ENCODE data around the gene P3H1. TPM values are rescaled to one million over a fixed set of nuclear protein-coding genes. Genes with fewer than 3 reads are reported as not detected.

P3H1 gene
- polyA plus RNA-seq, 3 donors: 16.8 to 56.9 (median 16.9) TPM

- H3K36me3 ChIP-seq (replicated peaks in 1 of 2; ENCODE audit: control insufficient read depth in 1 of 2, insufficient read depth in 2 of 2, low read length in 2 of 2): peaks cover 18 to 42% of the 10 kb centered on the region in 2 donors
- Mint-ChIP-seq H3K9me3 (peaks cover 0 to 7% (median 1%) of the 10 kb centered on the region in 7 donors), H3K4me3 (no peak overlapping the region), H3K27me3 (ENCODE audit: low read depth in 3 of 3) (peaks cover 21 to 28% (median 25%) of the 10 kb centered on the region in 3 donors), H3K36me3 (peaks cover 53 to 54% of the 10 kb centered on the region in 2 donors), H3K4me1 (peaks cover 13% of the 10 kb centered on the region), H3K27ac (no peak overlapping the region)
- no peak for DNase-seq
- H3K27me3 ChIP-seq (ENCODE audit: control insufficient read depth in 2 of 2, insufficient read depth in 2 of 2, low read length in 2 of 2): peaks cover 4 to 24% of the 10 kb centered on the region in 2 donors
- H3K9ac ChIP-seq (ENCODE audit: insufficient read depth, low read length, poor library complexity, severe bottlenecking): no peak overlapping the region
- H3K4me1 ChIP-seq (ENCODE audit: control insufficient read depth in 1 of 2, insufficient read depth in 2 of 2, low read length in 2 of 2): peaks cover 7 to 11% of the 10 kb centered on the region in 2 donors
- no peak overlapping the region for H3K27ac ChIP-seq (ENCODE audit: low read depth in 1 of 2, low read length in 2 of 2)
- H2AFZ ChIP-seq (ENCODE audit: insufficient read depth, low read depth, low read length, poor library complexity, severe bottlenecking): no peak overlapping the region
- H3K4me2 ChIP-seq (replicated peaks; ENCODE audit: extremely low read depth, low read length, poor library complexity, severe bottlenecking): no peak overlapping the region
- no CpG with 5 or more reads among the region's 2 CpGs for WGBS (ENCODE audit: insufficient coverage)
- H3K79me2 ChIP-seq (ENCODE audit: insufficient read depth, low read length): no peaks in the 10 kb centered on the region
- no peak for TF ChIP-seq CTCF (IDR thresholded peaks at IDR 0.05)
- H4K20me1 ChIP-seq (ENCODE audit: insufficient read depth, low read length): no peaks in the 10 kb centered on the region
- intact Hi-C loops (cut with micrococcal nuclease): loop anchor here in 1 of 2 donors (5.0 kb wide), 1 partner anchor 129 kb away; no protein-coding TSS in a partner anchor
- H3K9me3 ChIP-seq (replicated peaks in 1 of 2; ENCODE audit: control insufficient read depth in 1 of 2, insufficient read depth in 1 of 2, low read length in 2 of 2): no peaks in the 10 kb centered on the region
- H3K4me3 ChIP-seq (replicated peaks in 1 of 3; ENCODE audit: low read depth in 2 of 3, low read length in 3 of 3): no peak overlapping the region
Measured at GRCh38 chr1:42783092-42783491, 16.3 kb upstream of the P3H1 start.

DNA sequence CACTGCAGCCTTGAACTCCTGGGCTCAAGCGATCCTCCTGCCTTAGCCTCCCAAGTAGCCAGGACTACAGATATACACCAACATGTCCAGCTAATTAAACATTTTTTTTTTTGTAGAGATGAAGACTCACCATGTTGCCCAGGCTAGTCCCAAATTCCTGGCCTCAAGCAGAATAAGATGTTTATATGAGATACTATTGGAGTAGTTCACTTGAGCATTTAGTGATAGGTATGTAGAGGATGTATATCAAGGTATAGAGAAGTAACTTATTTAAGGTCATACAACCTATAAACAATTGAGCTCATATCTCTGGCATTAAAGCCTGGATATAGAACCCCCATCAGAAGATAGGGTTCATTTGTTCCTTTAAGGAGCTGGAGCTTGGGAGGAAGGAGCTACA, 13.3 kb upstream of the P3H1 start:
- H3K4me3 Mint-ChIP-seq: no peak overlapping the region
- H4K20me1 ChIP-seq (ENCODE audit: insufficient read depth, low read length): no peaks in the 10 kb centered on the region
- no peak for DNase-seq
- no peak overlapping the region for H3K4me3 ChIP-seq (replicated peaks in 1 of 3; ENCODE audit: low read depth in 2 of 3, low read length in 3 of 3)
- H3K27ac Mint-ChIP-seq: no peak overlapping the region
- no peak for TF ChIP-seq CTCF (IDR thresholded peaks at IDR 0.05)
- no peak overlapping the region for H3K27ac ChIP-seq (ENCODE audit: low read depth in 1 of 2, low read length in 2 of 2)
- intact Hi-C loops (cut with micrococcal nuclease): loop anchor here in 1 of 2 donors (5.0 kb wide), 1 partner anchor 132 kb away; no protein-coding TSS in a partner anchor
- peaks cover 42 to 71% of the 10 kb centered on the region in 2 donors for H3K36me3 ChIP-seq (replicated peaks in 1 of 2; ENCODE audit: control insufficient read depth in 1 of 2, insufficient read depth in 2 of 2, low read length in 2 of 2)
- peaks cover 72 to 79% of the 10 kb centered on the region in 2 donors for H3K36me3 Mint-ChIP-seq
- WGBS (ENCODE audit: insufficient coverage): no CpG with 5 or more reads among the region's 1 CpG
- H3K9me3 ChIP-seq (replicated peaks in 1 of 2; ENCODE audit: control insufficient read depth in 1 of 2, insufficient read depth in 1 of 2, low read length in 2 of 2): no peaks in the 10 kb centered on the region
- no peak overlapping the region for H3K4me2 ChIP-seq (replicated peaks; ENCODE audit: extremely low read depth, low read length, poor library complexity, severe bottlenecking)
- no peaks in the 10 kb centered on the region for H3K79me2 ChIP-seq (ENCODE audit: insufficient read depth, low read length)
- H3K4me1 ChIP-seq (ENCODE audit: control insufficient read depth in 1 of 2, insufficient read depth in 2 of 2, low read length in 2 of 2): peaks cover 6% of the 10 kb centered on the region in 2 donors
- no peak overlapping the region for H2AFZ ChIP-seq (ENCODE audit: insufficient read depth, low read depth, low read length, poor library complexity, severe bottlenecking)
- H3K4me1 Mint-ChIP-seq: peaks cover 6% of the 10 kb centered on the region
- no peak overlapping the region for H3K9ac ChIP-seq (ENCODE audit: insufficient read depth, low read length, poor library complexity, severe bottlenecking)
- H3K27me3 ChIP-seq (ENCODE audit: control insufficient read depth in 2 of 2, insufficient read depth in 2 of 2, low read length in 2 of 2): peaks cover 0 to 11% of the 10 kb centered on the region in 2 donors
- H3K27me3 Mint-ChIP-seq (ENCODE audit: low read depth in 3 of 3): peaks cover 9 to 13% (median 11%) of the 10 kb centered on the region in 3 donors
- H3K9me3 Mint-ChIP-seq: peaks cover 0 to 3% (median 0%) of the 10 kb centered on the region in 7 donors

Data from CD14-positive monocyte (primary cell).